GM13976 (cell line): ENCODE results near the gene AMOTL1.

Source experiments
- DNase-seq: peaks from one replicate; pipeline ENCODE4 v3.0.0; 2012; ENCODE audit warnings: low spot score
- CTCF ChIP-seq: IDR thresholded peaks from 2 replicates; pipeline ENCODE4 v1.5.1; 2012; ENCODE audit warnings: borderline replicate concordance, mild to moderate bottlenecking; ENCODE audit not compliant: insufficient read depth; ENCODE audit errors: extremely low read depth, missing control alignments, control extremely low read depth
- in situ Hi-C: fragments of 300-500 bp; cut with MboI; formaldehyde crosslinking; loops from one replicate; pipeline ENCODE4 v1.12.0; 2022; ENCODE audit warnings: low sequenced_read_pairs, mixed read lengths, inconsistent platforms; ENCODE audit not compliant: unreplicated experiment

Gene AMOTL1

GRCh38 chr11:94814272-94814976 lies 46.3 kb downstream of the AMOTL1 start:
- DNase-seq: no peak
- TF ChIP-seq CTCF: no peak
- in situ Hi-C loops: no loop called here

- in situ Hi-C loops: no loop called here
- no peak for TF ChIP-seq CTCF
- DNase-seq: no peak
Observed at GRCh38 chr11:94815705-94816344, 47.7 kb downstream of the AMOTL1 start.

GRCh38 chr11:94820480-94820879 lies 52.3 kb downstream of the AMOTL1 start:
- TF ChIP-seq CTCF: no peak
- in situ Hi-C loops: no loop called here
- no peak for DNase-seq

GRCh38 chr11:94821439-94821838 lies 53.3 kb downstream of the AMOTL1 start:
- TF ChIP-seq CTCF: no peak
- DNase-seq: no peak
- in situ Hi-C loops: no loop called here

GRCh38 chr11:94822080-94822479 lies 53.9 kb downstream of the AMOTL1 start:
- in situ Hi-C loops: no loop called here
- TF ChIP-seq CTCF: no peak
- no peak for DNase-seq

GRCh38 chr11:94823102-94823732 lies 55.1 kb downstream of the AMOTL1 start:
- in situ Hi-C loops: no loop called here
- no peak for TF ChIP-seq CTCF
- no peak for DNase-seq
